Sigmoid colon (tissue), 4 donors: ENCODE data around the gene ACSL1.

ENCODE experiments used
- CTCF ChIP-seq, 4 experiments: fragments of 450-650 bp in 3 of 4; fragments of 200-600 bp in 1 of 4; IDR thresholded peaks; one replicate each; pipeline ENCODE4 v1.5.1; 2016 to 2019; ENCODE audit warnings: antibody characterized with exemption in 4 of 4, mild to moderate bottlenecking in 3 of 4, moderate library complexity in 2 of 4
- EP300 ChIP-seq, 4 donors: sonication (generic); formaldehyde crosslinking; IDR thresholded peaks; one replicate each; pipeline ENCODE4 v1.6.1; 2017; ENCODE audit warnings: antibody characterized with exemption in 4 of 4
- POLR2A ChIP-seq, 2 donors: fragments of 450-650 bp; IDR thresholded peaks; one replicate each; pipeline ENCODE4 v1.6.1; 2016; ENCODE audit warnings: antibody characterized with exemption in 2 of 2, mild to moderate bottlenecking in 2 of 2, moderate library complexity in 2 of 2
- POLR2AphosphoS5 ChIP-seq, 4 donors: sonication (generic); formaldehyde crosslinking; IDR thresholded peaks; one replicate each; pipeline ENCODE4 v1.6.1; 2017; ENCODE audit warnings: antibody characterized with exemption in 4 of 4

- TF ChIP-seq EP300 (IDR thresholded peaks at IDR 0.05): no peak
- no peak for TF ChIP-seq POLR2A (IDR thresholded peaks at IDR 0.05)
- TF ChIP-seq CTCF (IDR thresholded peaks at IDR 0.05): no peak
- TF ChIP-seq POLR2AphosphoS5 (IDR thresholded peaks at IDR 0.05): no peak
These were observed 61.2 kb downstream of the ACSL1 start for GRCh38 chr4:184764601-184765000.
